ENCODE results near the gene LEMD2. TPM values are rescaled to one million over a fixed set of nuclear protein-coding genes. Genes with fewer than 3 reads are reported as not detected.

Gene LEMD2
- total and polyA plus RNA-seq, 2 of the 4 experiments (the other 2 are of a cell fraction): 26.5 to 43.6 TPM

DNA sequence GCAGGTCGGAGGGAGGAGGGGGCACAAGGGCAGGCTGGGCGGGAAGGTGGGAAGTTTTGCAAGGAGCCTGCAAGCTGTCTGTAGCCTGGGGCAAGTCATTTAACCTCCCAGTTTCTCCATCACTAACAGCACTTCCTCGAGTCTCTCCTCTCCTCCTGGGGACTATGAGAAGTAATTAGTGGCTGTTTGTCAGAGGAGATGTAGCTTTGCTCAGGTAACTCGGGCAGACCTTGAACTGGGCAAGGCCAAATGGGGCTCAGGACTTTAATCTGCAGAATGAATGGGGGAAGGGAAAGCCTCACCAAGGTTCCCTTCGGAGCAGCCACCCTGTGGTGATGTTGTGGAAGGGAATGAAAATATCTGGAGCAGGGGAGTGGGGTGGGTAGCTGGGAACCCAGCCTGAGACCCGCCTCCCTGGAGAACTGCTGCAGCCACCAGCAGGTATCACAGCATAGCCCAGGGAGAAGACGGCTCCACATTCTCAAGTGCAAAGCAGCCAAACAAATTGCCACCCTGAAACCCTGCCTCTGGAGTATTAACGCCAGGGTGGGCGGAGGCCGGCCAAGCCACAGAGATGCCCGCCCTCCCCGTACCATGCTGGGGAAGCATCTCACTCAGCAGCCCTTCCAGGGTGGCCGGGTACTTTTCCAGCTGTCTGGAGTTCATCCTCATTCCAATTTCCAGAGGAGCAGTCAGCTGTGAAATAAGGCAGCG is 6.1 kb upstream of the LEMD2 start:
- no peak overlapping the region for H2AK5ac ChIP-seq (ENCODE audit: low read depth, low read length)
- in situ Hi-C loops (cut with MboI; ENCODE audit: low sequenced_read_pairs): no loop called here
- peaks cover 20% of the 10 kb centered on the region for H3K27me3 ChIP-seq (ENCODE audit: control insufficient read depth, insufficient read depth, low read length)
- no peak overlapping the region for H3K4me3 ChIP-seq (ENCODE audit: insufficient read depth, low read depth, low read length)
- H3K14ac ChIP-seq (replicated peaks; ENCODE audit: low read depth, low read length): no peak overlapping the region
- H3K9ac ChIP-seq (ENCODE audit: low read depth, low read length): no peak overlapping the region
- H3K79me1 ChIP-seq (ENCODE audit: low read depth in 1 of 2, low read length in 2 of 2): peaks cover 0 to under 1% of the 10 kb centered on the region in 2 experiments; a peak in 2 of 4 replicates
- H4K8ac ChIP-seq (ENCODE audit: low read depth in 2 of 2, low read length in 2 of 2): no peak overlapping the region
- no peak overlapping the region for H4K5ac ChIP-seq (ENCODE audit: low read depth, low read length)
- H2BK5ac ChIP-seq (ENCODE audit: low read depth, low read length, poor library complexity, severe bottlenecking): no peak overlapping the region
- intact Hi-C loops (cut with micrococcal nuclease): no loop called here
- no peak overlapping the region for H3K4me2 ChIP-seq (ENCODE audit: low read depth, low read length)
- H3K4ac ChIP-seq (ENCODE audit: low read depth, low read length): no peak overlapping the region
- H3K56ac ChIP-seq (ENCODE audit: extremely low read depth, insufficient read depth, low read length): no peak overlapping the region
- H4K20me1 ChIP-seq (ENCODE audit: insufficient read depth, low read length): no peaks in the 10 kb centered on the region
- no peak overlapping the region for H3K18ac ChIP-seq (ENCODE audit: low read depth, low read length)
- H2BK15ac ChIP-seq (ENCODE audit: low read depth, low read length): no peak overlapping the region
- ChIA-PET POLR2A (ENCODE audit: unreplicated experiment) (no interaction called here), CTCF (no interaction called here)
- no peak overlapping the region for H2BK20ac ChIP-seq (ENCODE audit: low read depth, low read length)
- TF ChIP-seq CHD1 (IDR thresholded peaks at IDR 0.05; ENCODE audit: low read depth, low read length) (no peak), MAFK (IDR thresholded peaks at IDR 0.05; ENCODE audit: low read depth, low read length) (no peak), NFE2L2 (IDR thresholded peaks at IDR 0.05; ENCODE audit: low read depth, low read length) (no peak), RAD21 (IDR thresholded peaks at IDR 0.05; ENCODE audit: low read length) (no peak), SMC3 (IDR thresholded peaks at IDR 0.05; ENCODE audit: low read depth, low read length) (no peak), FOS (IDR thresholded peaks at IDR 0.05; ENCODE audit: low read depth, low read length) (no peak), RCOR1 (IDR thresholded peaks at IDR 0.05; ENCODE audit: insufficient replicate concordance, low read length) (no peak), MXI1 (IDR thresholded peaks at IDR 0.05; ENCODE audit: borderline replicate concordance, low read depth, low read length) (no peak), POLR2A (IDR thresholded peaks at IDR 0.05; ENCODE audit: low read depth, low read length) (no peak)
- 32% methylated on average over 3 of the region's 14 CpGs; no CpG with 5 or more reads in 1 of the 2 experiments for WGBS, 2 experiments (ENCODE audit: extremely low coverage in 2 of 2, insufficient read length in 1 of 2)
- H2AFZ ChIP-seq (replicated peaks; ENCODE audit: low read length, poor library complexity): no peak overlapping the region
- DNase-seq: no peak
- no peaks in the 10 kb centered on the region for H3K4me1 ChIP-seq (ENCODE audit: control insufficient read depth, insufficient read depth, low read length)
- H2BK120ac ChIP-seq (ENCODE audit: low read depth, low read length): no peak overlapping the region
- dilution Hi-C loops (cut with HindIII; ENCODE audit: low sequenced_read_pairs, unreplicated experiment): no loop called here
- H3K23ac ChIP-seq (ENCODE audit: low read depth, low read length): no peak overlapping the region
- no TSS peak for BruUV-seq (replicated peaks)
- no peak overlapping the region for H2AK9ac ChIP-seq (replicated peaks; ENCODE audit: low read depth, low read length, poor library complexity)
- no peak for ATAC-seq (ENCODE audit: low read depth)
- no peaks in the 10 kb centered on the region for H3K9me1 ChIP-seq (ENCODE audit: insufficient read depth, low read length)
- H3K9me3 ChIP-seq (ENCODE audit: control insufficient read depth, insufficient read depth, low read length): no peaks in the 10 kb centered on the region
- no peak overlapping the region for H3K27ac ChIP-seq (ENCODE audit: insufficient read depth, low read length)
- H4K91ac ChIP-seq (ENCODE audit: insufficient read depth, low read depth, low read length): no peak overlapping the region
- no peaks in the 10 kb centered on the region for H3K36me3 ChIP-seq (ENCODE audit: control insufficient read depth, insufficient read depth, low read length)
